HEK293T (cell line): ENCODE data around the gene SLC38A6.

ENCODE experiments used
- ARNT ChIP-seq: fragments of 450-650 bp; IDR thresholded peaks from 2 replicates; pipeline ENCODE4 v1.6.1; 2017; ENCODE audit warnings: mild to moderate bottlenecking
- BHLHE40 ChIP-seq: fragments of 450-650 bp; IDR thresholded peaks from 2 replicates; pipeline ENCODE4 v1.6.1; 2016; ENCODE audit warnings: mild to moderate bottlenecking, moderate library complexity, borderline replicate concordance
- ELF4 ChIP-seq: fragments of 450-650 bp; IDR thresholded peaks from 2 replicates; pipeline ENCODE4 v1.6.1; 2017; ENCODE audit warnings: antibody characterized with exemption
- FOXA1 ChIP-seq: fragments of 450-650 bp; IDR thresholded peaks from 2 replicates; pipeline ENCODE4 v1.6.1; 2016; ENCODE audit warnings: mild to moderate bottlenecking
- FOXK2 ChIP-seq: fragments of 450-650 bp; IDR thresholded peaks from 2 replicates; pipeline ENCODE4 v1.6.1; 2016; ENCODE audit warnings: mild to moderate bottlenecking
- FOXM1 ChIP-seq: fragments of 450-650 bp; IDR thresholded peaks from 2 replicates; pipeline ENCODE4 v1.6.1; 2017; ENCODE audit warnings: mild to moderate bottlenecking, borderline replicate concordance
- NFRKB ChIP-seq: fragments of 450-650 bp; IDR thresholded peaks from 2 replicates; pipeline ENCODE4 v1.6.1; 2016; ENCODE audit warnings: mild to moderate bottlenecking, moderate library complexity
- SP1 ChIP-seq: fragments of 450-650 bp; IDR thresholded peaks from 2 replicates; pipeline ENCODE4 v1.6.1; 2017
- SUZ12 ChIP-seq: fragments of 450-650 bp; IDR thresholded peaks from 2 replicates; pipeline ENCODE4 v1.6.1; 2016; ENCODE audit warnings: mild to moderate bottlenecking
- ZNF384 ChIP-seq: fragments of 450-650 bp; IDR thresholded peaks from 2 replicates; pipeline ENCODE4 v1.6.1; 2016

DNA sequence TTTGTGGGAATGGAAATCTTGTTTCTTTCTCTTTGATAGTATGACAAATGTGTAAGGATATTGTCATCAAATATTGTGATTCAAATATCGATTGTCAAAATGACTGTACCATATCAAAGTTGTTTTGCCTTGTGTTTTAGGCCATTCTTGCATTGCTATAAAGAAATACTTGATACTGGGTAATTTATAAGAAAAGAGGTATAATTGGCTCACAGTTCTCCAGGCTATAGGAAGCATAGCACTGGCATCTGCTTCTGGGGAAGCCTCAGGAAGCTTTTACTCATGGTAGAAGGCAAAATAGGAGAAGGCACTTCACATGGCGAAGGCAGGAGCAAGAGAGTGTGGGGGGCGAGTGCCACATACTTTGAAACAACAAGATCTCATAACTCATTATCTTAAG lies 8.0 kb upstream of the SLC38A6 start:
- TF ChIP-seq FOXA1 (no peak), NFRKB (no peak), FOXM1 (no peak), SP1 (no peak), BHLHE40 (no peak), ZNF384 (no peak), FOXK2 (no peak), SUZ12 (no peak), ARNT (no peak), ELF4 (no peak)
